ENCODE data around the gene OR56A3.

OR56A3 gene

GRCh38 chr11:5983443-5983842 is 41.4 kb downstream of the OR56A3 start:
- DNase-seq, result no peak

GRCh38 chr11:5986885-5987284 is 44.8 kb downstream of the OR56A3 start, which contains the start of gene OR52L1:
OR52L1 (minus strand) TSS chr11:5986985; CDS start chr11:5986930, 55 bp downstream.
- DNase-seq, result no peak

- DNase-seq, result no peak
Observed at GRCh38 chr11:5989203-5989602, 47.2 kb downstream of the OR56A3 start.

GRCh38 chr11:5992150-5992549 is 50.1 kb downstream of the OR56A3 start:
- no peak for DNase-seq

GRCh38 chr11:5992604-5993251 is 50.7 kb downstream of the OR56A3 start:
- peak; percentile 40 to 59 (median 40) for DNase-seq

- no peak for DNase-seq
Observed at GRCh38 chr11:5994791-5995190, 52.7 kb downstream of the OR56A3 start.

All from suppressor macrophage treated with lipopolysaccharide for 1 hour (primary cell).